Measurements from ENCODE around the gene JAZF1. TPM values are rescaled to one million over a fixed set of nuclear protein-coding genes. Genes with fewer than 3 reads are reported as not detected.

The JAZF1 gene
- total and polyA plus RNA-seq, 10 of the 15 experiments (the other 5 are each of a cell fraction or from before 2014, with no cell fraction given): 0.04 to 0.82 (median 0.15) TPM; not detected in 3

- H3K4me3 ChIP-seq: no peak overlapping the region
- H3K79me2 ChIP-seq (ENCODE audit: control insufficient read depth, insufficient read depth, low read length): no peaks in the 10 kb centered on the region
- CTCF ChIA-PET: interaction anchor here (1.2 kb wide), 1 partner anchor 18 kb away, joined by 3 read pairs; no protein-coding TSS in a partner anchor
- BruUV-seq (replicated peaks): no TSS peak
- no peak overlapping the region for H3K9ac ChIP-seq (ENCODE audit: control insufficient read depth, insufficient read depth, low read length)
- intact Hi-C loops (cut with micrococcal nuclease; ENCODE audit: unreplicated experiment) (no loop called here), in situ Hi-C loops (cut with MboI) (no loop called here)
- DNase-seq (ENCODE audit: low read depth, low spot score) (no peak), ATAC-seq (no peak), FAIRE-seq (no peak)
- POLR2A ChIA-PET: no interaction called here
- RAD21 ChIA-PET (ENCODE audit: unreplicated experiment): no interaction called here
- TF ChIP-seq, protein P1, sequence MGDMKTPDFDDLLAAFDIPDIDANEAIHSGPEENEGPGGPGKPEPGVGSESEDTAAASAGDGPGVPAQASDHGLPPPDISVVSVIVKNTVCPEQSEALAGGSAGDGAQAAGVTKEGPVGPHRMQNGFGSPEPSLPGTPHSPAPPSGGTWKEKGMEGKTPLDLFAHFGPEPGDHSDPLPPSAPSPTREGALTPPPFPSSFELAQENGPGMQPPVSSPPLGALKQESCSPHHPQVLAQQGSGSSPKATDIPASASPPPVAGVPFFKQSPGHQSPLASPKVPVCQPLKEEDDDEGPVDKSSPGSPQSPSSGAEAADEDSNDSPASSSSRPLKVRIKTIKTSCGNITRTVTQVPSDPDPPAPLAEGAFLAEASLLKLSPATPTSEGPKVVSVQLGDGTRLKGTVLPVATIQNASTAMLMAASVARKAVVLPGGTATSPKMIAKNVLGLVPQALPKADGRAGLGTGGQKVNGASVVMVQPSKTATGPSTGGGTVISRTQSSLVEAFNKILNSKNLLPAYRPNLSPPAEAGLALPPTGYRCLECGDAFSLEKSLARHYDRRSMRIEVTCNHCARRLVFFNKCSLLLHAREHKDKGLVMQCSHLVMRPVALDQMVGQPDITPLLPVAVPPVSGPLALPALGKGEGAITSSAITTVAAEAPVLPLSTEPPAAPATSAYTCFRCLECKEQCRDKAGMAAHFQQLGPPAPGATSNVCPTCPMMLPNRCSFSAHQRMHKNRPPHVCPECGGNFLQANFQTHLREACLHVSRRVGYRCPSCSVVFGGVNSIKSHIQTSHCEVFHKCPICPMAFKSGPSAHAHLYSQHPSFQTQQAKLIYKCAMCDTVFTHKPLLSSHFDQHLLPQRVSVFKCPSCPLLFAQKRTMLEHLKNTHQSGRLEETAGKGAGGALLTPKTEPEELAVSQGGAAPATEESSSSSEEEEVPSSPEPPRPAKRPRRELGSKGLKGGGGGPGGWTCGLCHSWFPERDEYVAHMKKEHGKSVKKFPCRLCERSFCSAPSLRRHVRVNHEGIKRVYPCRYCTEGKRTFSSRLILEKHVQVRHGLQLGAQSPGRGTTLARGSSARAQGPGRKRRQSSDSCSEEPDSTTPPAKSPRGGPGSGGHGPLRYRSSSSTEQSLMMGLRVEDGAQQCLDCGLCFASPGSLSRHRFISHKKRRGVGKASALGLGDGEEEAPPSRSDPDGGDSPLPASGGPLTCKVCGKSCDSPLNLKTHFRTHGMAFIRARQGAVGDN (IDR thresholded peaks at IDR 0.05): no peak
- TF ChIP-seq, protein P2, sequence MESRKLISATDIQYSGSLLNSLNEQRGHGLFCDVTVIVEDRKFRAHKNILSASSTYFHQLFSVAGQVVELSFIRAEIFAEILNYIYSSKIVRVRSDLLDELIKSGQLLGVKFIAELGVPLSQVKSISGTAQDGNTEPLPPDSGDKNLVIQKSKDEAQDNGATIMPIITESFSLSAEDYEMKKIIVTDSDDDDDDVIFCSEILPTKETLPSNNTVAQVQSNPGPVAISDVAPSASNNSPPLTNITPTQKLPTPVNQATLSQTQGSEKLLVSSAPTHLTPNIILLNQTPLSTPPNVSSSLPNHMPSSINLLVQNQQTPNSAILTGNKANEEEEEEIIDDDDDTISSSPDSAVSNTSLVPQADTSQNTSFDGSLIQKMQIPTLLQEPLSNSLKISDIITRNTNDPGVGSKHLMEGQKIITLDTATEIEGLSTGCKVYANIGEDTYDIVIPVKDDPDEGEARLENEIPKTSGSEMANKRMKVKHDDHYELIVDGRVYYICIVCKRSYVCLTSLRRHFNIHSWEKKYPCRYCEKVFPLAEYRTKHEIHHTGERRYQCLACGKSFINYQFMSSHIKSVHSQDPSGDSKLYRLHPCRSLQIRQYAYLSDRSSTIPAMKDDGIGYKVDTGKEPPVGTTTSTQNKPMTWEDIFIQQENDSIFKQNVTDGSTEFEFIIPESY (IDR thresholded peaks at IDR 0.05): no peak
- TF ChIP-seq NFIC (IDR thresholded peaks at IDR 0.05; ENCODE audit: low read depth, low read length): no peak
- no peak for TF ChIP-seq DPF2 (IDR thresholded peaks at IDR 0.05)
- TF ChIP-seq MEF2A (IDR thresholded peaks at IDR 0.05; ENCODE audit: insufficient read depth, low read depth, low read length): no peak
- no peak for TF ChIP-seq STAT1 (conservative IDR thresholded peaks at IDR 0.05)
- TF ChIP-seq, protein P3, sequence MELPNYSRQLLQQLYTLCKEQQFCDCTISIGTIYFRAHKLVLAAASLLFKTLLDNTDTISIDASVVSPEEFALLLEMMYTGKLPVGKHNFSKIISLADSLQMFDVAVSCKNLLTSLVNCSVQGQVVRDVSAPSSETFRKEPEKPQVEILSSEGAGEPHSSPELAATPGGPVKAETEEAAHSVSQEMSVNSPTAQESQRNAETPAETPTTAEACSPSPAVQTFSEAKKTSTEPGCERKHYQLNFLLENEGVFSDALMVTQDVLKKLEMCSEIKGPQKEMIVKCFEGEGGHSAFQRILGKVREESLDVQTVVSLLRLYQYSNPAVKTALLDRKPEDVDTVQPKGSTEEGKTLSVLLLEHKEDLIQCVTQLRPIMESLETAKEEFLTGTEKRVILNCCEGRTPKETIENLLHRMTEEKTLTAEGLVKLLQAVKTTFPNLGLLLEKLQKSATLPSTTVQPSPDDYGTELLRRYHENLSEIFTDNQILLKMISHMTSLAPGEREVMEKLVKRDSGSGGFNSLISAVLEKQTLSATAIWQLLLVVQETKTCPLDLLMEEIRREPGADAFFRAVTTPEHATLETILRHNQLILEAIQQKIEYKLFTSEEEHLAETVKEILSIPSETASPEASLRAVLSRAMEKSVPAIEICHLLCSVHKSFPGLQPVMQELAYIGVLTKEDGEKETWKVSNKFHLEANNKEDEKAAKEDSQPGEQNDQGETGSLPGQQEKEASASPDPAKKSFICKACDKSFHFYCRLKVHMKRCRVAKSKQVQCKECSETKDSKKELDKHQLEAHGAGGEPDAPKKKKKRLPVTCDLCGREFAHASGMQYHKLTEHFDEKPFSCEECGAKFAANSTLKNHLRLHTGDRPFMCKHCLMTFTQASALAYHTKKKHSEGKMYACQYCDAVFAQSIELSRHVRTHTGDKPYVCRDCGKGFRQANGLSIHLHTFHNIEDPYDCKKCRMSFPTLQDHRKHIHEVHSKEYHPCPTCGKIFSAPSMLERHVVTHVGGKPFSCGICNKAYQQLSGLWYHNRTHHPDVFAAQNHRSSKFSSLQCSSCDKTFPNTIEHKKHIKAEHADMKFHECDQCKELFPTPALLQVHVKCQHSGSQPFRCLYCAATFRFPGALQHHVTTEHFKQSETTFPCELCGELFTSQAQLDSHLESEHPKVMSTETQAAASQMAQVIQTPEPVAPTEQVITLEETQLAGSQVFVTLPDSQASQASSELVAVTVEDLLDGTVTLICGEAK (IDR thresholded peaks at IDR 0.05; ENCODE audit: borderline replicate concordance): no peak
- TF ChIP-seq MTA3 (IDR thresholded peaks at IDR 0.05; ENCODE audit: borderline replicate concordance, low read length): no peak
- TF ChIP-seq CREM (IDR thresholded peaks at IDR 0.05; ENCODE audit: low read depth): no peak
- no peak for TF ChIP-seq NR2C2 (IDR thresholded peaks at IDR 0.05; ENCODE audit: borderline replicate concordance, control insufficient read depth, insufficient read length, low read depth)
- H3K9me3 ChIP-seq (replicated peaks; ENCODE audit: control insufficient read depth, insufficient read depth, low read length): no peaks in the 10 kb centered on the region
- H3K4me1 ChIP-seq (ENCODE audit: control insufficient read depth, insufficient read depth, low read length): no peaks in the 10 kb centered on the region
- no peak overlapping the region for H3K27ac ChIP-seq (ENCODE audit: control insufficient read depth, insufficient read depth)
- H2AFZ ChIP-seq (ENCODE audit: control insufficient read depth, low read depth, low read length): no peak overlapping the region
- 58% methylated on average over 3 of the region's 3 CpGs for WGBS (ENCODE audit: insufficient coverage, insufficient replicate concordance, low lambda C conversion rate, missing lambda C conversion rate)
- H3K4me2 ChIP-seq (ENCODE audit: control insufficient read depth, insufficient read depth): no peak overlapping the region
- SMC1A ChIA-PET (ENCODE audit: uncharacterized antibody, unreplicated experiment): no interaction called here
- no peaks in the 10 kb centered on the region for H3K36me3 ChIP-seq (ENCODE audit: control insufficient read depth in 2 of 2, insufficient read depth in 2 of 2, low read length in 1 of 2)
- H3K27me3 ChIP-seq (replicated peaks in 1 of 2; ENCODE audit: control insufficient read depth in 2 of 2, insufficient read depth in 2 of 2, low read length in 1 of 2): peaks cover 0 to 3% of the 10 kb centered on the region in 2 experiments; a peak in 2 of 4 replicates
- H4K20me1 ChIP-seq (ENCODE audit: control insufficient read depth, insufficient read depth): no peaks in the 10 kb centered on the region
Observed at GRCh38 chr7:27955011-27955410, 225.6 kb downstream of the JAZF1 start.
